HCT116 (cell line): Measurements from ENCODE around the gene DIAPH3. TPM values are rescaled to one million over a fixed set of nuclear protein-coding genes. Genes with fewer than 3 reads are reported as not detected.

Source experiments
- ATAC-seq: fragments of 200-7000 bp; cut with Tn5 transposase; 2 replicates; pipeline ENCODE4 v1.9.1; 2020; ENCODE audit warnings: mild to moderate bottlenecking, moderate library complexity
- BruUV-seq: library from RNA; stranded (reverse); fragments of 400-500 nt; replicated peaks from 2 replicates; lab custom pipeline; 2021; lab: Mats Ljungman, UMichigan
- CTCF ChIA-PET: fragments of 300-600 bp; sonication (Branson Sonifier 250); formaldehyde crosslinking; loops from one replicate; lab custom pipeline; 2021; ENCODE audit warnings: antibody characterized with exemption; lab: Charles Lee
- POLR2A ChIA-PET: fragments of 300-600, 350-600 bp; sonication (Branson Sonifier 250); formaldehyde crosslinking; loops from one replicate; lab custom pipeline; 2021; ENCODE audit warnings: antibody characterized with exemption; lab: Charles Lee
- RAD21 ChIA-PET, 2 experiments: fragments of 300-600 bp; sonication (Branson Sonifier 250); formaldehyde crosslinking; loops; one replicate each; lab custom pipeline; 2023; ENCODE audit warnings: low total read pairs in 2 of 2; ENCODE audit not compliant: uncharacterized antibody in 2 of 2, unreplicated experiment in 2 of 2, low non-redundant PET in 1 of 2; lab: Charles Lee
- DNase-seq: peaks from one replicate; pipeline ENCODE4 v3.0.0-alpha.2; 2010; ENCODE audit warnings: low read depth, low spot score
- H2AFZ ChIP-seq: fragments of 200-600 bp; shearing (Covaris generic), sonication (generic); 2 replicates; pipeline ENCODE4 v1.6.1; 2017; ENCODE audit warnings: low read depth, mixed run types, mixed read lengths, antibody characterized with exemption, low read length; ENCODE audit not compliant: poor library complexity, severe bottlenecking
- H3K27ac ChIP-seq: 2 replicates; pipeline ENCODE4 v1.5.1; 2012; ENCODE audit warnings: low read depth, low read length
- H3K27me3 ChIP-seq: fragments of 200-600 bp; sonication (generic); 2 replicates; pipeline ENCODE4 v1.6.1; 2016; ENCODE audit warnings: mixed run types, low read length, mixed read lengths; ENCODE audit not compliant: insufficient read depth
- H3K36me3 ChIP-seq, 2 experiments: fragments of 200-500 bp in 1 of 2; fragments of 200-600 bp in 1 of 2; sonication (Bioruptor generic) in 1 of 2; sonication (generic) in 1 of 2; 2 replicates each; pipeline versions ENCODE4 v1.5.1 to v1.6.1; 2014 to 2016; ENCODE audit warnings: low read length in 2 of 2, inconsistent platforms in 1 of 2, mixed read lengths in 1 of 2, mixed run types in 1 of 2; ENCODE audit not compliant: insufficient read depth in 2 of 2, control insufficient read depth in 1 of 2
- H3K4me1 ChIP-seq, 2 experiments: fragments of 200-600 bp in 1 of 2; sonication (generic) in 1 of 2; 2 replicates each; pipeline versions ENCODE4 v1.5.1 to v1.6.1; 2012 to 2017; ENCODE audit warnings: low read length in 2 of 2, inconsistent platforms in 1 of 2, mild to moderate bottlenecking in 1 of 2, mixed read lengths in 1 of 2, mixed run types in 1 of 2, moderate library complexity in 1 of 2; ENCODE audit not compliant: insufficient read depth in 2 of 2, control insufficient read depth in 1 of 2
- H3K4me2 ChIP-seq: fragments of 200-600 bp; sonication (generic); 2 replicates; pipeline ENCODE4 v1.6.1; 2017; ENCODE audit warnings: mixed run types, low read length, mixed read lengths
- H3K4me3 ChIP-seq, 2 experiments: fragments of 200-600 bp in 1 of 2; sonication (generic) in 1 of 2; replicated peaks in 1 of 2; 2 replicates each; pipeline ENCODE4 v1.5.1; 2011 to 2016; ENCODE audit warnings: low read length in 2 of 2, control low read depth in 1 of 2, low read depth in 1 of 2, mild to moderate bottlenecking in 1 of 2, mixed read lengths in 1 of 2, mixed run types in 1 of 2
- H3K79me2 ChIP-seq: fragments of 200-600 bp; sonication (generic); 2 replicates; pipeline ENCODE4 v1.6.1; 2017; ENCODE audit warnings: mild to moderate bottlenecking, mixed run types, low read length, moderate library complexity, mixed read lengths; ENCODE audit not compliant: insufficient read depth
- H3K9ac ChIP-seq: fragments of 200-600 bp; sonication (generic); 2 replicates; pipeline ENCODE4 v1.6.1; 2016; ENCODE audit warnings: low read length, mixed read lengths
- H3K9me2 ChIP-seq: fragments of 200-600 bp; sonication (generic), shearing (Covaris generic); 2 replicates; pipeline ENCODE4 v1.6.1; 2017; ENCODE audit warnings: mixed run types, mild to moderate bottlenecking, moderate library complexity; ENCODE audit not compliant: insufficient read depth
- H3K9me3 ChIP-seq, 2 experiments: fragments of 200-500 bp in 1 of 2; fragments of 200-600 bp in 1 of 2; sonication (Bioruptor generic) in 1 of 2; sonication (generic) in 1 of 2; 2 replicates each; pipeline ENCODE4 v1.6.1; 2014 to 2017; ENCODE audit warnings: low read length in 2 of 2, mixed read lengths in 2 of 2, inconsistent platforms in 1 of 2, low read depth in 1 of 2, mild to moderate bottlenecking in 1 of 2, mixed run types in 1 of 2, moderate library complexity in 1 of 2; ENCODE audit not compliant: control insufficient read depth in 1 of 2, insufficient read depth in 1 of 2
- H4K20me1 ChIP-seq: fragments of 200-600 bp; sonication (generic), shearing (Covaris generic); 2 replicates; pipeline ENCODE4 v1.6.1; 2017; ENCODE audit warnings: mixed run types, mild to moderate bottlenecking, moderate library complexity; ENCODE audit not compliant: insufficient read depth
- CBX3 ChIP-seq: IDR thresholded peaks from 2 replicates; pipeline ENCODE4 v1.6.1; 2012; ENCODE audit warnings: low read depth
- CEBPB ChIP-seq: IDR thresholded peaks from 2 replicates; pipeline ENCODE4 v1.6.1; 2012; ENCODE audit warnings: low read depth
- EGR1 ChIP-seq: IDR thresholded peaks from 2 replicates; pipeline ENCODE4 v1.6.1; 2012; ENCODE audit warnings: low read depth
- ELF1 ChIP-seq: IDR thresholded peaks from 2 replicates; pipeline ENCODE4 v1.6.1; 2012; ENCODE audit warnings: low read depth, borderline replicate concordance
- EZH2 ChIP-seq: fragments of 200-600 bp; sonication (generic); IDR thresholded peaks from 2 replicates; pipeline ENCODE4 v1.6.1; 2017; ENCODE audit warnings: antibody characterized with exemption, mixed run types
- EZH2phosphoT487 ChIP-seq: fragments of 200-600 bp; IDR thresholded peaks from 2 replicates; pipeline ENCODE4 v1.6.1; 2018; ENCODE audit warnings: antibody characterized with exemption, borderline replicate concordance
- POLR2A ChIP-seq: IDR thresholded peaks from 2 replicates; pipeline ENCODE4 v1.7.0; 2011; ENCODE audit warnings: borderline replicate concordance; ENCODE audit not compliant: insufficient read depth, insufficient read length; ENCODE audit errors: extremely low read depth
- POLR2AphosphoS5 ChIP-seq: IDR thresholded peaks from 2 replicates; pipeline ENCODE4 v1.6.1; 2011; ENCODE audit warnings: mild to moderate bottlenecking, low read depth, low read length, moderate library complexity
- SP1 ChIP-seq: IDR thresholded peaks from 2 replicates; pipeline ENCODE4 v1.6.1; 2012; ENCODE audit warnings: low read depth
- TCF7L2 ChIP-seq: IDR thresholded peaks from 2 replicates; pipeline ENCODE4 v1.7.0; 2011; ENCODE audit warnings: borderline replicate concordance, inconsistent platforms; ENCODE audit not compliant: insufficient read depth, insufficient read length; ENCODE audit errors: extremely low read depth
- ZFX ChIP-seq: fragments of 450-650 bp; IDR thresholded peaks from 2 replicates; pipeline ENCODE4 v1.6.1; 2017
- ZNF274 ChIP-seq: fragments of 200-500 bp; sonication (Bioruptor generic); IDR thresholded peaks from 2 replicates; pipeline ENCODE4 v1.6.1; 2014; ENCODE audit warnings: mild to moderate bottlenecking, low read depth, low read length, inconsistent platforms
- intact Hi-C: fragments of 100-400 bp; cut with micrococcal nuclease; formaldehyde crosslinking; loops from 2 replicates; pipeline ENCODE4 v1.10.0; 2022
- total RNA-seq: library from RNA; stranded (reverse); gene quantifications from one replicate; pipeline ENCODE4 v1.2.1, GENCODE V29; 2021; ENCODE audit not compliant: unreplicated experiment
- TF ChIP-seq, protein P1 (sequence below), 3 experiments: fragments of 200-600 bp in 1 of 3; sonication (generic) in 1 of 3; IDR thresholded peaks in 2 of 3; conservative IDR thresholded peaks in 1 of 3; 2 replicates each; pipeline ENCODE4 v1.5.1; 2012 to 2017; ENCODE audit warnings: low read depth in 2 of 3, low read length in 2 of 3, antibody characterized with exemption in 1 of 3, borderline replicate concordance in 1 of 3, control low read depth in 1 of 3, mild to moderate bottlenecking in 1 of 3, mixed read lengths in 1 of 3, mixed run types in 1 of 3, moderate library complexity in 1 of 3; ENCODE audit not compliant: insufficient read depth in 1 of 3
- TF ChIP-seq, protein P2 (sequence below): IDR thresholded peaks from 2 replicates; pipeline ENCODE4 v1.6.1; 2012
- TF ChIP-seq, protein P3 (sequence below): IDR thresholded peaks from 2 replicates; pipeline ENCODE4 v1.6.1; 2011; ENCODE audit warnings: mild to moderate bottlenecking, low read length, moderate library complexity; ENCODE audit not compliant: insufficient replicate concordance; ENCODE audit errors: extremely low read depth

The DIAPH3 gene
- total RNA-seq, 1 experiment from 2014 or later = 22.8 TPM

DNA sequence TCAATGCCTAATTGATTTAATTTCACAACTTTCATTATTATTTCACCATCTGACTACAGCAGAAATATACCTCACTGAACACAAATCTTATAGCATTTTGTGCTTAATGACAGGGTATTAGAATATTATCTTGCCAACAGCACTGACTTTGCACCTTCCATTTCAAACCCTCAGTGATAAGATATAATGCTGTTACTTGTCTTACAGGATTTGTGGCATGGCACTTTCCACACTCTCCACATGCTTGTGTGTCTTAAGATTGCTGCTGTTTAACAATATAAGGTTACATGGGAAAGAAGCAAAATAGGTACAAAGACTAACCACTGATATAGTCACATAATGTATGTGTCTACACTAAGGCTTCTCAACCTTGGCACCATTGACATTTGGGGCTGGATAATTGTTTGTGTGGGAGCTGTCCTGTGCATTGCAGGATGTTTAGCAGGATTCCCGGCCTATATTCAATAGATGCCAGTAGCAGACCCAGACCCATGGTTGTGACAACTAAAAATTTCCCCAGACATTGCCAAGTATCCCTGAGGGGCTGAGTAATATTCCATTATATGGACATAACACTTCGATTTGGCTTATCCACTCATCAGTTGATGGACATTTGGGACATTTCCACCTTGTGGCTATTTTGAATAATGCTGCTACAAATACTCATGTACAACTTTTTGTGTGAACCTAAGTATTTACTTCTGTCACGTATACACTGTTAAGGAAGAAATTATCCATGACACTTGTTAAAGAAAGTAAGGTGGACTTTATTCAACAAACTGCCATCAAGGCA lies 5.7 kb upstream of the DIAPH3 start:
- H3K27me3 ChIP-seq = no peaks in the 10 kb centered on the region
- H3K9me3 ChIP-seq = no peaks in the 10 kb centered on the region
- TF ChIP-seq ELF1 = no peak
- TF ChIP-seq, protein P1, sequence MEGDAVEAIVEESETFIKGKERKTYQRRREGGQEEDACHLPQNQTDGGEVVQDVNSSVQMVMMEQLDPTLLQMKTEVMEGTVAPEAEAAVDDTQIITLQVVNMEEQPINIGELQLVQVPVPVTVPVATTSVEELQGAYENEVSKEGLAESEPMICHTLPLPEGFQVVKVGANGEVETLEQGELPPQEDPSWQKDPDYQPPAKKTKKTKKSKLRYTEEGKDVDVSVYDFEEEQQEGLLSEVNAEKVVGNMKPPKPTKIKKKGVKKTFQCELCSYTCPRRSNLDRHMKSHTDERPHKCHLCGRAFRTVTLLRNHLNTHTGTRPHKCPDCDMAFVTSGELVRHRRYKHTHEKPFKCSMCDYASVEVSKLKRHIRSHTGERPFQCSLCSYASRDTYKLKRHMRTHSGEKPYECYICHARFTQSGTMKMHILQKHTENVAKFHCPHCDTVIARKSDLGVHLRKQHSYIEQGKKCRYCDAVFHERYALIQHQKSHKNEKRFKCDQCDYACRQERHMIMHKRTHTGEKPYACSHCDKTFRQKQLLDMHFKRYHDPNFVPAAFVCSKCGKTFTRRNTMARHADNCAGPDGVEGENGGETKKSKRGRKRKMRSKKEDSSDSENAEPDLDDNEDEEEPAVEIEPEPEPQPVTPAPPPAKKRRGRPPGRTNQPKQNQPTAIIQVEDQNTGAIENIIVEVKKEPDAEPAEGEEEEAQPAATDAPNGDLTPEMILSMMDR (IDR thresholded peaks at IDR 0.05 in 2 of 3, conservative IDR thresholded peaks at IDR 0.05 in 1 of 3; ENCODE audit: borderline replicate concordance in 1 of 3, insufficient read depth in 1 of 3, low read depth in 2 of 3, low read length in 2 of 3) = peak in 1 of 3 experiments; percentile 39; a peak in 3 of 6 replicates
- H3K4me3 ChIP-seq = no peak overlapping the region
- intact Hi-C loops = no loop called here
- H3K9me2 ChIP-seq = no peaks in the 10 kb centered on the region
- BruUV-seq = no TSS peak
- DNase-seq = no peak
- H4K20me1 ChIP-seq = no peaks in the 10 kb centered on the region
- H2AFZ ChIP-seq = no peak overlapping the region
- 0 out of 2 replicates have a peak, but pooled peaks cover under 1% of the 10 kb centered on the region for H3K79me2 ChIP-seq
- ChIA-PET CTCF (no interaction called here), POLR2A (no interaction called here), RAD21 (no interaction called here)
- no peak overlapping the region for H3K9ac ChIP-seq
- H3K4me1 ChIP-seq = peaks cover 3 to 8% of the 10 kb centered on the region in 2 experiments; a peak in 3 of 4 replicates
- H3K27ac ChIP-seq = no peak overlapping the region
- no peak overlapping the region for H3K4me2 ChIP-seq
- no peaks in the 10 kb centered on the region; a peak in 1 of 4 replicates for H3K36me3 ChIP-seq
- ATAC-seq = 0 out of 2 replicates have a peak, but pooled peaks have one; percentile 46

DNA sequence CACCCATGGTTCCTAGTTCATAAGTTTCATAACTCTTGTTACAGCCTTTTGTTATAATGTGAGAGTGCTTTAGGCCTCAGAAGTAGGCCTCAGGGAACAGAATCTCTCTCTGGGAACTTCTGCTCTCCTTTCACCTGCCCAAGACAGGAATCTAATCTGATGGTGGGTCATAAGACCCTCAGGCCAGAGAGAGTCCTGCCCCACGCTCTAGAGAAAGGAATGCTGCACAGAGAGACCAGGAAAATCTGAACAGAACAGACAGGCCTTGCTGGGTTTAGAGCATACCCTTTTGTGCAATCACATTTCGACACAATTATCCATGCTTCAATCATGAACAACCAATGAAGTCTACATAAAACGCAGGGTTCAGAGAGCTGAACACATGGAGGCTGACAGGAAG lies 3.4 kb upstream of the DIAPH3 start:
- Histone ChIP-seq H3K4me3 (no peak overlapping the region), H3K36me3 (no peaks in the 10 kb centered on the region; a peak in 1 of 4 replicates), H2AFZ (no peak overlapping the region), H3K27ac (no peak overlapping the region), H3K79me2 (peaks cover 20% of the 10 kb centered on the region), H3K27me3 (no peaks in the 10 kb centered on the region), H4K20me1 (no peaks in the 10 kb centered on the region), H3K9ac (no peak overlapping the region), H3K4me1 (peaks cover 10 to 16% of the 10 kb centered on the region in 2 experiments; a peak in 3 of 4 replicates), H3K9me2 (no peaks in the 10 kb centered on the region), H3K9me3 (no peaks in the 10 kb centered on the region), H3K4me2 (no peak overlapping the region)
- ChIA-PET CTCF (no interaction called here), POLR2A (no interaction called here), RAD21 (no interaction called here)
- DNase-seq = no peak
- ATAC-seq = no peak
- intact Hi-C loops = no loop called here
- BruUV-seq = no TSS peak
- TF ChIP-seq POLR2AphosphoS5 (no peak), SP1 (no peak), EZH2phosphoT487 (no peak), EZH2 (no peak), ZFX (no peak), CBX3 (no peak), TCF7L2 (no peak), POLR2A (no peak), EGR1 (no peak), CEBPB (no peak), ZNF274 (no peak)
- TF ChIP-seq, protein P2, sequence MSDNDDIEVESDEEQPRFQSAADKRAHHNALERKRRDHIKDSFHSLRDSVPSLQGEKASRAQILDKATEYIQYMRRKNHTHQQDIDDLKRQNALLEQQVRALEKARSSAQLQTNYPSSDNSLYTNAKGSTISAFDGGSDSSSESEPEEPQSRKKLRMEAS = no peak
- TF ChIP-seq, protein P3, sequence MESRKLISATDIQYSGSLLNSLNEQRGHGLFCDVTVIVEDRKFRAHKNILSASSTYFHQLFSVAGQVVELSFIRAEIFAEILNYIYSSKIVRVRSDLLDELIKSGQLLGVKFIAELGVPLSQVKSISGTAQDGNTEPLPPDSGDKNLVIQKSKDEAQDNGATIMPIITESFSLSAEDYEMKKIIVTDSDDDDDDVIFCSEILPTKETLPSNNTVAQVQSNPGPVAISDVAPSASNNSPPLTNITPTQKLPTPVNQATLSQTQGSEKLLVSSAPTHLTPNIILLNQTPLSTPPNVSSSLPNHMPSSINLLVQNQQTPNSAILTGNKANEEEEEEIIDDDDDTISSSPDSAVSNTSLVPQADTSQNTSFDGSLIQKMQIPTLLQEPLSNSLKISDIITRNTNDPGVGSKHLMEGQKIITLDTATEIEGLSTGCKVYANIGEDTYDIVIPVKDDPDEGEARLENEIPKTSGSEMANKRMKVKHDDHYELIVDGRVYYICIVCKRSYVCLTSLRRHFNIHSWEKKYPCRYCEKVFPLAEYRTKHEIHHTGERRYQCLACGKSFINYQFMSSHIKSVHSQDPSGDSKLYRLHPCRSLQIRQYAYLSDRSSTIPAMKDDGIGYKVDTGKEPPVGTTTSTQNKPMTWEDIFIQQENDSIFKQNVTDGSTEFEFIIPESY = no peak
